HG02943 (cell line): ENCODE results near the gene RXRA.

Source experiments
- ATAC-seq: cut with Tn5 transposase; IDR thresholded peaks from one replicate; pipeline ENCODE4 v1.9.1; 2021; ENCODE audit warnings: mild to moderate bottlenecking, low read depth, moderate library complexity; ENCODE audit not compliant: unreplicated experiment

Gene RXRA

GRCh38 chr9:134476272-134476941 lies 150.2 kb downstream of the RXRA start:
- ATAC-seq, result no peak

GRCh38 chr9:134476942-134477335 lies 150.7 kb downstream of the RXRA start:
- no peak for ATAC-seq

GRCh38 chr9:134477342-134477925 lies 151.2 kb downstream of the RXRA start:
- ATAC-seq, result no peak

GRCh38 chr9:134477927-134478326 lies 151.7 kb downstream of the RXRA start:
- ATAC-seq, result no peak

- ATAC-seq, result no peak
Measured at GRCh38 chr9:134481762-134482161, 155.5 kb downstream of the RXRA start.

- no peak for ATAC-seq
Measured at GRCh38 chr9:134482226-134482625, 156.0 kb downstream of the RXRA start.

GRCh38 chr9:134483361-134484184 lies 157.3 kb downstream of the RXRA start:
- no peak for ATAC-seq

GRCh38 chr9:134484479-134484878 lies 158.2 kb downstream of the RXRA start:
- ATAC-seq, result no peak

GRCh38 chr9:134485653-134486052 lies 159.4 kb downstream of the RXRA start:
- ATAC-seq, result no peak

GRCh38 chr9:134486143-134486591 lies 159.9 kb downstream of the RXRA start:
- ATAC-seq, result no peak

GRCh38 chr9:134486596-134486995 lies 160.3 kb downstream of the RXRA start:
- no peak for ATAC-seq
